IMR-90 (cell line): Measurements from ENCODE around the gene P3H1. TPM values are rescaled to one million over a fixed set of nuclear protein-coding genes. Genes with fewer than 3 reads are reported as not detected.

Source experiments
- ATAC-seq: fragments of 200-7000 bp; cut with Tn5 transposase; 2 replicates; pipeline ENCODE4 v1.9.1; 2020; ENCODE audit warnings: low read depth, mild to moderate bottlenecking, moderate library complexity
- BruUV-seq: library from RNA; stranded (reverse); fragments of 400-500 nt; replicated peaks from 2 replicates; lab custom pipeline; 2021; lab: Mats Ljungman, UMichigan
- CTCF ChIA-PET: fragments of 300-600 bp; formaldehyde crosslinking; extraction: SDS; loops from one replicate; lab custom pipeline; 2021; ENCODE audit warnings: antibody characterized with exemption; lab: Yijun Ruan, JAX
- POLR2A ChIA-PET: fragments of 300-600 bp; sonication (Branson Sonifier 250); formaldehyde crosslinking; loops from one replicate; lab custom pipeline; 2022; ENCODE audit warnings: antibody characterized with exemption; ENCODE audit not compliant: unreplicated experiment; lab: Charles Lee
- DNase-seq: peaks from one replicate; pipeline ENCODE4 v3.0.0; 2013
- H2AFZ ChIP-seq: replicated peaks from 2 replicates; pipeline ENCODE3; 2013; ENCODE audit warnings: low read length, mild to moderate bottlenecking; ENCODE audit not compliant: poor library complexity
- H2AK5ac ChIP-seq: 2 replicates; pipeline ENCODE4 v1.6.1; 2013; ENCODE audit warnings: low read depth, low read length, inconsistent platforms
- H2AK9ac ChIP-seq: replicated peaks from 2 replicates; pipeline ENCODE3; 2013; ENCODE audit warnings: mild to moderate bottlenecking, low read depth, low read length, moderate library complexity; ENCODE audit not compliant: poor library complexity
- H2BK120ac ChIP-seq: 2 replicates; pipeline ENCODE4 v1.6.1; 2013; ENCODE audit warnings: low read depth, low read length, inconsistent platforms
- H2BK15ac ChIP-seq: 3 replicates; pipeline ENCODE4 v1.6.1; 2013; ENCODE audit warnings: low read depth, low read length, inconsistent platforms
- H2BK20ac ChIP-seq: 2 replicates; pipeline ENCODE4 v1.6.1; 2013; ENCODE audit warnings: low read depth, mild to moderate bottlenecking, inconsistent platforms, low read length, moderate library complexity
- H2BK5ac ChIP-seq: 2 replicates; pipeline ENCODE4 v1.6.1; 2013; ENCODE audit warnings: mild to moderate bottlenecking, low read depth, low read length, inconsistent platforms; ENCODE audit not compliant: poor library complexity, severe bottlenecking
- H3K14ac ChIP-seq: replicated peaks from 2 replicates; pipeline ENCODE4 v1.6.1; 2013; ENCODE audit warnings: low read depth, low read length, inconsistent platforms
- H3K18ac ChIP-seq: 2 replicates; pipeline ENCODE4 v1.6.1; 2013; ENCODE audit warnings: low read depth, low read length, control low read depth
- H3K23ac ChIP-seq: 2 replicates; pipeline ENCODE4 v1.6.1; 2013; ENCODE audit warnings: low read depth, low read length, inconsistent platforms
- H3K27ac ChIP-seq: 2 replicates; pipeline ENCODE4 v1.5.1; 2013; ENCODE audit warnings: mild to moderate bottlenecking, control low read depth, low read length; ENCODE audit not compliant: insufficient read depth
- H3K27me3 ChIP-seq: 2 replicates; pipeline ENCODE4 v1.6.1; 2013; ENCODE audit warnings: low read length; ENCODE audit not compliant: control insufficient read depth, insufficient read depth
- H3K36me3 ChIP-seq: 2 replicates; pipeline ENCODE4 v1.6.1; 2013; ENCODE audit warnings: low read length, mixed read lengths; ENCODE audit not compliant: control insufficient read depth, insufficient read depth
- H3K4ac ChIP-seq: 2 replicates; pipeline ENCODE4 v1.6.1; 2013; ENCODE audit warnings: low read depth, low read length, inconsistent platforms
- H3K4me1 ChIP-seq: 2 replicates; pipeline ENCODE4 v1.6.1; 2013; ENCODE audit warnings: low read length, mixed read lengths; ENCODE audit not compliant: control insufficient read depth, insufficient read depth
- H3K4me2 ChIP-seq: 2 replicates; pipeline ENCODE4 v1.6.1; 2013; ENCODE audit warnings: low read depth, mild to moderate bottlenecking, control low read depth, low read length, moderate library complexity
- H3K4me3 ChIP-seq: 2 replicates; pipeline ENCODE4 v1.5.1; 2013; ENCODE audit warnings: low read depth, mild to moderate bottlenecking, control low read depth, low read length, moderate library complexity; ENCODE audit not compliant: insufficient read depth
- H3K56ac ChIP-seq: 2 replicates; pipeline ENCODE4 v1.6.1; 2013; ENCODE audit warnings: low read length, inconsistent platforms; ENCODE audit not compliant: insufficient read depth; ENCODE audit errors: extremely low read depth
- H3K79me1 ChIP-seq, 2 experiments: 2 replicates each; pipeline ENCODE4 v1.6.1; 2013; ENCODE audit warnings: low read length in 2 of 2, inconsistent platforms in 1 of 2, low read depth in 1 of 2
- H3K9ac ChIP-seq: 2 replicates; pipeline ENCODE4 v1.6.1; 2013; ENCODE audit warnings: low read depth, low read length, control low read depth
- H3K9me1 ChIP-seq: 2 replicates; pipeline ENCODE4 v1.6.1; 2013; ENCODE audit warnings: low read length, inconsistent platforms; ENCODE audit not compliant: insufficient read depth
- H3K9me3 ChIP-seq: 2 replicates; pipeline ENCODE4 v1.6.1; 2013; ENCODE audit warnings: low read length; ENCODE audit not compliant: control insufficient read depth, insufficient read depth
- H4K20me1 ChIP-seq: 2 replicates; pipeline ENCODE4 v1.6.1; 2013; ENCODE audit warnings: low read length, inconsistent platforms; ENCODE audit not compliant: insufficient read depth
- H4K5ac ChIP-seq: 2 replicates; pipeline ENCODE4 v1.6.1; 2013; ENCODE audit warnings: mild to moderate bottlenecking, low read depth, low read length, control low read depth
- H4K8ac ChIP-seq, 2 experiments: 2 replicates each; pipeline ENCODE4 v1.6.1; 2013; ENCODE audit warnings: low read depth in 2 of 2, low read length in 2 of 2, control low read depth in 1 of 2, inconsistent platforms in 1 of 2
- H4K91ac ChIP-seq: 2 replicates; pipeline ENCODE4 v1.6.1; 2013; ENCODE audit warnings: low read depth, low read length, inconsistent platforms; ENCODE audit not compliant: insufficient read depth
- BHLHE40 ChIP-seq: fragments of 150-350 bp; IDR thresholded peaks from 2 replicates; pipeline ENCODE4 v1.6.1; 2016; ENCODE audit warnings: mild to moderate bottlenecking, low read depth, low read length
- CEBPB ChIP-seq: IDR thresholded peaks from 2 replicates; pipeline ENCODE4 v1.6.1; 2012; ENCODE audit warnings: low read depth, low read length, improper control_type of control experiment
- CHD1 ChIP-seq: IDR thresholded peaks from 2 replicates; pipeline ENCODE4 v1.6.1; 2012; ENCODE audit warnings: low read depth, low read length, improper control_type of control experiment
- ELK1 ChIP-seq: fragments of 150-350 bp; IDR thresholded peaks from 2 replicates; pipeline ENCODE4 v1.6.1; 2016; ENCODE audit warnings: low read depth, mild to moderate bottlenecking, low read length, moderate library complexity, borderline replicate concordance
- FOS ChIP-seq: fragments of 150-350 bp; IDR thresholded peaks from 2 replicates; pipeline ENCODE4 v1.6.1; 2016; ENCODE audit warnings: low read depth, low read length
- MAZ ChIP-seq: IDR thresholded peaks from 2 replicates; pipeline ENCODE4 v1.6.1; 2012; ENCODE audit warnings: low read depth, mild to moderate bottlenecking, low read length, improper control_type of control experiment, moderate library complexity, borderline replicate concordance
- POLR2A ChIP-seq: IDR thresholded peaks from 2 replicates; pipeline ENCODE4 v1.6.1; 2012; ENCODE audit warnings: mild to moderate bottlenecking, low read depth, low read length
- RAD21 ChIP-seq: IDR thresholded peaks from 2 replicates; pipeline ENCODE4 v1.6.1; 2012; ENCODE audit warnings: low read length, improper control_type of control experiment
- RCOR1 ChIP-seq: IDR thresholded peaks from 2 replicates; pipeline ENCODE4 v1.6.1; 2012; ENCODE audit warnings: mild to moderate bottlenecking, low read length, improper control_type of control experiment; ENCODE audit not compliant: insufficient replicate concordance
- RFX5 ChIP-seq: IDR thresholded peaks from 2 replicates; pipeline ENCODE4 v1.8.0; 2012; ENCODE audit warnings: low read depth, mild to moderate bottlenecking, low read length, moderate library complexity
- SMC3 ChIP-seq: fragments of 150-350 bp; IDR thresholded peaks from 2 replicates; pipeline ENCODE4 v1.6.1; 2016; ENCODE audit warnings: low read depth, mild to moderate bottlenecking, antibody characterized with exemption, low read length, moderate library complexity
- WGBS, 2 experiments: methylation state at CpG; one replicate each; pipeline versions ENCODE4 v1.1.5 to v1.1.7; 2013; ENCODE audit warnings: missing lambda C conversion rate in 2 of 2; ENCODE audit not compliant: insufficient read length in 1 of 2; ENCODE audit errors: extremely low coverage in 2 of 2; 5-methylcytosine and 5-hydroxymethylcytosine counted together
- dilution Hi-C: fragments of 300-500 bp; cut with HindIII; formaldehyde crosslinking; loops from one replicate; pipeline ENCODE4 v1.14.3; 2018; ENCODE audit warnings: low sequenced_read_pairs; ENCODE audit not compliant: unreplicated experiment
- in situ Hi-C: fragments of 300-500 bp; cut with MboI; formaldehyde crosslinking; loops from 3 replicates; pipeline ENCODE4 v1.14.3; 2019; ENCODE audit warnings: low sequenced_read_pairs, inconsistent platforms, mixed read lengths
- intact Hi-C: fragments of 100-400 bp; cut with micrococcal nuclease; formaldehyde crosslinking; loops from 2 replicates; pipeline ENCODE4 v1.10.0; 2022
- polyA plus RNA-seq, 3 experiments: library from polyadenylated mRNA; depleted of rRNA; stranded (reverse); fragments of >200 nt; gene quantifications; 2 replicates each; pipeline ENCODE4 v1.2.3, GENCODE V29; 2012; ENCODE audit warnings: low replicate concordance in 1 of 3
- total RNA-seq: library from RNA; depleted of rRNA; stranded (reverse); fragments of >200 nt; gene quantifications from 2 replicates; pipeline ENCODE4 v1.2.3, GENCODE V29; 2012
- TF ChIP-seq, protein P1 (sequence below): conservative IDR thresholded peaks from 2 replicates; pipeline ENCODE4 v1.5.1; 2012; ENCODE audit warnings: mild to moderate bottlenecking, low read depth, low read length, improper control_type of control experiment

P3H1 gene
- total and polyA plus RNA-seq, 2 of the 4 experiments (the other 2 are of a cell fraction), result 108 to 210 TPM

DNA sequence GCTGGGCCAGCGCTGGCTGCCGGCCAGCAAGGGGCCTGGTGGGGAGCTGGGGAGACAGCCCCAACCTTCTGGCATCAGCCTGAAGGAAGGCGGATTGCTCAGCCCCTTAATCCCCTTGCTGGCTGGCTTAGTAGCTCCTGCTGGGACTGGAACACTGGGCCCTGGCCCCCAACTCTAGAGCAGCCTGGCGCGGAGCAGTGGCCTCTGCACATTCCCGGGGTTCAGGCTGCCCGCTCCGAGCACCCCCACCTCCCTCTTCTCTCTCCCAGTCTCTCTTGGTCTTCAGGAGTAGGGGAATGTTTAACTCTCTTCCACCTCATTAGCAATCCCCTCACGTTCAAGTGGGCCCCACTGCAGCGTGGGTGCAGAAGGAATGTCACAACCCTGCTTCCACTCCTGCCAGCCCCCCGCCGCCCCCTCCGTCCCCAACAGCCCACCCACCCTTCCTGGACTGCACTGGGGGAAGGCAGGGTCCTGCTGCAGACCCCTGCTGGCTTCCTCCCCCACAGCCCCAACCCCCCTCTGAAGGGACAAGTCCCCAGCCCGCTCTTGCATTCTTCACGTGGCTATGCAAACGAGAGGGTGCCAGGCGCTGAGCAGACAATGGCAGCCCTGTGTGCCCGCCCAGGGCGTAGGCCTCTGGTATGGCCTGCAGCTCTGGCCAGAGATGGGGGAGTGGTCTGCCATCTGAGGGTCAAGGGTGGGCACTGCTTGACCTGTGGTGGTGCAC lies 25.8 kb downstream of the P3H1 start:
- dilution Hi-C loops, result no loop called here
- ATAC-seq, result no peak
- no peak for DNase-seq
- Histone ChIP-seq H3K27me3 (no peaks in the 10 kb centered on the region; the same call in 1 of the 2 replicates), H3K18ac (no peak overlapping the region), H4K8ac (no peak overlapping the region), H4K91ac (no peak overlapping the region), H4K20me1 (peaks cover 2% of the 10 kb centered on the region; the same call in 1 of the 2 replicates), H3K4me3 (no peak overlapping the region), H2BK120ac (no peak overlapping the region), H3K4ac (no peak overlapping the region), H3K14ac (no peak overlapping the region), H3K79me1 (no peaks in the 10 kb centered on the region; a peak in 1 of 4 replicates), H2BK20ac (no peak overlapping the region), H3K9me3 (no peaks in the 10 kb centered on the region), H3K4me1 (no peaks in the 10 kb centered on the region), H2AFZ (no peak overlapping the region), H3K4me2 (no peak overlapping the region), H3K23ac (no peak overlapping the region), H3K56ac (no peak overlapping the region), H3K9me1 (no peaks in the 10 kb centered on the region), H2AK5ac (no peak overlapping the region), H2BK5ac (no peak overlapping the region), H3K27ac (no peak overlapping the region), H2AK9ac (no peak overlapping the region), H3K36me3 (peaks cover 5% of the 10 kb centered on the region; the same call in 1 of the 2 replicates), H4K5ac (no peak overlapping the region), H2BK15ac (no peak overlapping the region), H3K9ac (no peak overlapping the region)
- WGBS, 2 experiments, result 21% methylated on average over 3 of the region's 19 CpGs; no CpG with 5 or more reads in 1 of the 2 experiments
- TF ChIP-seq MAZ (no peak), CHD1 (no peak), ELK1 (no peak), RFX5 (no peak), POLR2A (no peak), RAD21 (no peak), CEBPB (no peak), RCOR1 (no peak), FOS (no peak), SMC3 (no peak), BHLHE40 (no peak)
- TF ChIP-seq, protein P1, sequence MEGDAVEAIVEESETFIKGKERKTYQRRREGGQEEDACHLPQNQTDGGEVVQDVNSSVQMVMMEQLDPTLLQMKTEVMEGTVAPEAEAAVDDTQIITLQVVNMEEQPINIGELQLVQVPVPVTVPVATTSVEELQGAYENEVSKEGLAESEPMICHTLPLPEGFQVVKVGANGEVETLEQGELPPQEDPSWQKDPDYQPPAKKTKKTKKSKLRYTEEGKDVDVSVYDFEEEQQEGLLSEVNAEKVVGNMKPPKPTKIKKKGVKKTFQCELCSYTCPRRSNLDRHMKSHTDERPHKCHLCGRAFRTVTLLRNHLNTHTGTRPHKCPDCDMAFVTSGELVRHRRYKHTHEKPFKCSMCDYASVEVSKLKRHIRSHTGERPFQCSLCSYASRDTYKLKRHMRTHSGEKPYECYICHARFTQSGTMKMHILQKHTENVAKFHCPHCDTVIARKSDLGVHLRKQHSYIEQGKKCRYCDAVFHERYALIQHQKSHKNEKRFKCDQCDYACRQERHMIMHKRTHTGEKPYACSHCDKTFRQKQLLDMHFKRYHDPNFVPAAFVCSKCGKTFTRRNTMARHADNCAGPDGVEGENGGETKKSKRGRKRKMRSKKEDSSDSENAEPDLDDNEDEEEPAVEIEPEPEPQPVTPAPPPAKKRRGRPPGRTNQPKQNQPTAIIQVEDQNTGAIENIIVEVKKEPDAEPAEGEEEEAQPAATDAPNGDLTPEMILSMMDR, result no peak
- in situ Hi-C loops, result no loop called here
- intact Hi-C loops, result no loop called here
- ChIA-PET POLR2A (no interaction called here), CTCF (no interaction called here)
- BruUV-seq, result no TSS peak
